SK-MEL-5 (cell line): ENCODE data around the gene PDE4A. TPM values are rescaled to one million over a fixed set of nuclear protein-coding genes. Genes with fewer than 3 reads are reported as not detected.

Experiments
- DNase-seq: peaks from one replicate; pipeline ENCODE4 v3.0.0-alpha.2; 2016; ENCODE audit warnings: low read depth, low spot score
- in situ Hi-C: cut with HindIII; loops from 2 replicates; pipeline ENCODE4 v1.10.0; 2016; ENCODE audit warnings: low sequenced_read_pairs, high pct_unique_total_duplicates, low pct_unique_long_range_greater_than_20kb
- total RNA-seq: library from RNA; depleted of rRNA; stranded (reverse); fragments of >200 nt; shearing (Covaris generic); gene quantifications from 2 replicates; pipeline ENCODE4 v1.2.3, GENCODE V29; 2014

PDE4A gene
- total RNA-seq, 1 experiment from 2014 or later: 1.5 TPM

- in situ Hi-C loops: no loop called here
- DNase-seq: peak; percentile 94
Observed at GRCh38 chr19:10478903-10479384, 58.6 kb downstream of the PDE4A start.

- no peak for DNase-seq
- in situ Hi-C loops: no loop called here
Observed at GRCh38 chr19:10486551-10486950, 66.2 kb downstream of the PDE4A start.

- in situ Hi-C loops: no loop called here
- no peak for DNase-seq
Observed at GRCh38 chr19:10491472-10492047, 71.2 kb downstream of the PDE4A start.

GRCh38 chr19:10497371-10497770 is 77.0 kb downstream of the PDE4A start:
- in situ Hi-C loops: no loop called here
- DNase-seq: no peak

GRCh38 chr19:10499550-10500246 is 79.4 kb downstream of the PDE4A start:
- no peak for DNase-seq
- in situ Hi-C loops: no loop called here

- in situ Hi-C loops: no loop called here
- DNase-seq: no peak
Observed at GRCh38 chr19:10500247-10500592, 79.9 kb downstream of the PDE4A start.

GRCh38 chr19:10501971-10502523 is 81.7 kb downstream of the PDE4A start:
- DNase-seq: peak; percentile 55
- in situ Hi-C loops: no loop called here

GRCh38 chr19:10502524-10503001 is 82.2 kb downstream of the PDE4A start:
- in situ Hi-C loops: no loop called here
- DNase-seq: peak; percentile 58

GRCh38 chr19:10503002-10503789 is 82.9 kb downstream of the PDE4A start, which contains the start of gene KEAP1:
Gene KEAP1 (minus strand): TSS chr19:10503356. CDS start chr19:10500033, 3,323 bp downstream.
- in situ Hi-C loops: no loop called here
- no peak for DNase-seq

- peak; percentile 77 for DNase-seq
- in situ Hi-C loops: no loop called here
Observed at GRCh38 chr19:10505583-10506229, 85.4 kb downstream of the PDE4A start.

- in situ Hi-C loops: no loop called here
- DNase-seq: no peak
Observed at GRCh38 chr19:10508036-10508435, 87.7 kb downstream of the PDE4A start.

GRCh38 chr19:10508707-10509106 is 88.4 kb downstream of the PDE4A start:
- in situ Hi-C loops: no loop called here
- no peak for DNase-seq

- in situ Hi-C loops: no loop called here
- peak; percentile 19 for DNase-seq
Observed at GRCh38 chr19:10510301-10510802, 90.0 kb downstream of the PDE4A start.

GRCh38 chr19:10513223-10513622 is 92.9 kb downstream of the PDE4A start:
- no peak for DNase-seq
- in situ Hi-C loops: no loop called here

- in situ Hi-C loops: no loop called here
- no peak for DNase-seq
Observed at GRCh38 chr19:10514211-10515145, 94.1 kb downstream of the PDE4A start.

GRCh38 chr19:10516064-10516385 is 95.7 kb downstream of the PDE4A start:
- in situ Hi-C loops: no loop called here
- no peak for DNase-seq
